ENCODE results near the gene SPTBN5.

Gene SPTBN5

GRCh38 chr15:41805711-41806110 lies 88.1 kb downstream of the SPTBN5 start:
- no peaks in the 10 kb centered on the region for H3K79me2 ChIP-seq (ENCODE audit: insufficient read depth, low read length)
- TF ChIP-seq, protein P1, sequence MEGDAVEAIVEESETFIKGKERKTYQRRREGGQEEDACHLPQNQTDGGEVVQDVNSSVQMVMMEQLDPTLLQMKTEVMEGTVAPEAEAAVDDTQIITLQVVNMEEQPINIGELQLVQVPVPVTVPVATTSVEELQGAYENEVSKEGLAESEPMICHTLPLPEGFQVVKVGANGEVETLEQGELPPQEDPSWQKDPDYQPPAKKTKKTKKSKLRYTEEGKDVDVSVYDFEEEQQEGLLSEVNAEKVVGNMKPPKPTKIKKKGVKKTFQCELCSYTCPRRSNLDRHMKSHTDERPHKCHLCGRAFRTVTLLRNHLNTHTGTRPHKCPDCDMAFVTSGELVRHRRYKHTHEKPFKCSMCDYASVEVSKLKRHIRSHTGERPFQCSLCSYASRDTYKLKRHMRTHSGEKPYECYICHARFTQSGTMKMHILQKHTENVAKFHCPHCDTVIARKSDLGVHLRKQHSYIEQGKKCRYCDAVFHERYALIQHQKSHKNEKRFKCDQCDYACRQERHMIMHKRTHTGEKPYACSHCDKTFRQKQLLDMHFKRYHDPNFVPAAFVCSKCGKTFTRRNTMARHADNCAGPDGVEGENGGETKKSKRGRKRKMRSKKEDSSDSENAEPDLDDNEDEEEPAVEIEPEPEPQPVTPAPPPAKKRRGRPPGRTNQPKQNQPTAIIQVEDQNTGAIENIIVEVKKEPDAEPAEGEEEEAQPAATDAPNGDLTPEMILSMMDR (conservative IDR thresholded peaks at IDR 0.05; ENCODE audit: low read length), result no peak
- TF ChIP-seq EZH2phosphoT487 (IDR thresholded peaks at IDR 0.05; ENCODE audit: borderline replicate concordance), result no peak
- H3K4me1 ChIP-seq (ENCODE audit: insufficient read depth, low read length, poor library complexity, severe bottlenecking), result peaks cover 13% of the 10 kb centered on the region
- no peak overlapping the region for H2AFZ ChIP-seq (ENCODE audit: low read length)
- no peaks in the 10 kb centered on the region for H3K9me2 ChIP-seq (replicated peaks; ENCODE audit: low read depth, low read length)
- H3F3A ChIP-seq (ENCODE audit: low read depth), result no peaks in the 10 kb centered on the region
- H3K9me3 ChIP-seq (ENCODE audit: insufficient read depth, low read depth, low read length), result no peaks in the 10 kb centered on the region
- no peak overlapping the region for H3K4me2 ChIP-seq (ENCODE audit: low read depth, low read length, poor library complexity, severe bottlenecking)
- no peaks in the 10 kb centered on the region for H3K27me3 ChIP-seq (ENCODE audit: insufficient read depth, low read length, poor library complexity, severe bottlenecking)
- no peak overlapping the region for H3K9ac ChIP-seq (ENCODE audit: low read depth, low read length, poor library complexity, severe bottlenecking)
- no peak overlapping the region for H3K4me3 ChIP-seq (ENCODE audit: low read length, poor library complexity, severe bottlenecking)
- peaks cover 20% of the 10 kb centered on the region; the same call in 1 of the 2 replicates for H3K36me3 ChIP-seq (ENCODE audit: insufficient read depth, low read length)
- no peaks in the 10 kb centered on the region for H4K20me1 ChIP-seq (ENCODE audit: insufficient read depth, low read length, poor library complexity, severe bottlenecking)

DNA sequence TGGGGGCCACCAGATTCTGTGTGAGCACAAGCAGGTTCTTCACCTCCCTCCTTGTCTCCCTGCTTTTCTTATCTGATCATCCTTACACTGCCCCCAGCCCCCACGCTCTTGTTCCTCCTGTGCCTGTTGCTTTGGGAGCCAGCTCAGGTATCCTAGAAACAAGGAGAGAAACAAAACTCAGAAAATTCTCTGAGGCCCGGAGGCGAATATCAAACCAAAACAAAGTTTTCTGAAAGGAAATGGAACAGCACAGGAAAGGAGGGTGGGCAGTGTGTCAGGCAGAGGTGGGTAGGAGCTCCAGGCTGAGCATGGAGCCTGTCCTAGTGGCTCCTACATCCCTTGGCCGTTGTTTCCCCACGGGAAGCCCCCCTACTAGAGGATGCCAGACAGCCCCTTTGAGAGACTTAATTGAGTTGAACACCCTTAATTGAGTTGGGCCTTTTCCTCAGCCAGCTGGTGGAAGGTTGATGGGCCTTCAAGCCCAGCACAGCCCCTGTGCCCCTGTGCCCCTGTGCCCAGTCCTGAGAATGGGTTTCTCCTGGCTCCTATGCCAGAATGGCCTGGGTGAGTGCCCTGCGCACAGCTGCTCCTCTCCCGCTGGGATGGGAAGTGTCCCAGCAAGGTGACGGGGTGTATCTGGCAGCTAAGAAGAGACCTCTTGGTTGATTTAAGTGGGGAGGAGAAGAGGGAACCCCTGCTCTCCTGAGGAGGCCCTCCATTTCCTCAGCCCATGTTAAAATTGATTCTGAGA lies 88.8 kb downstream of the SPTBN5 start:
- TF ChIP-seq, protein P1 (conservative IDR thresholded peaks at IDR 0.05; ENCODE audit: low read length), result no peak
- TF ChIP-seq EZH2phosphoT487 (IDR thresholded peaks at IDR 0.05; ENCODE audit: borderline replicate concordance), result no peak
- Histone ChIP-seq H2AFZ (ENCODE audit: low read length) (no peak overlapping the region), H3K4me3 (ENCODE audit: low read length, poor library complexity, severe bottlenecking) (no peak overlapping the region), H3K27me3 (ENCODE audit: insufficient read depth, low read length, poor library complexity, severe bottlenecking) (no peaks in the 10 kb centered on the region), H3K9me3 (ENCODE audit: insufficient read depth, low read depth, low read length) (no peaks in the 10 kb centered on the region), H3K9ac (ENCODE audit: low read depth, low read length, poor library complexity, severe bottlenecking) (peak overlapping the region; percentile 50), H4K20me1 (ENCODE audit: insufficient read depth, low read length, poor library complexity, severe bottlenecking) (no peaks in the 10 kb centered on the region), H3K4me1 (ENCODE audit: insufficient read depth, low read length, poor library complexity, severe bottlenecking) (peaks cover 13% of the 10 kb centered on the region), H3K79me2 (ENCODE audit: insufficient read depth, low read length) (no peaks in the 10 kb centered on the region), H3K36me3 (ENCODE audit: insufficient read depth, low read length) (peaks cover 26% of the 10 kb centered on the region; the same call in 1 of the 2 replicates), H3K4me2 (ENCODE audit: low read depth, low read length, poor library complexity, severe bottlenecking) (no peak overlapping the region), H3K9me2 (replicated peaks; ENCODE audit: low read depth, low read length) (no peaks in the 10 kb centered on the region), H3F3A (ENCODE audit: low read depth) (no peaks in the 10 kb centered on the region)

GRCh38 chr15:41804361-41804760 lies 89.5 kb downstream of the SPTBN5 start:
- Histone ChIP-seq H3K36me3 (ENCODE audit: insufficient read depth, low read length) (peaks cover 29% of the 10 kb centered on the region; the same call in 1 of the 2 replicates), H3K4me3 (ENCODE audit: low read length, poor library complexity, severe bottlenecking) (no peak overlapping the region), H3K9ac (ENCODE audit: low read depth, low read length, poor library complexity, severe bottlenecking) (peak overlapping the region; percentile 50), H3K4me2 (ENCODE audit: low read depth, low read length, poor library complexity, severe bottlenecking) (no peak overlapping the region), H3K9me3 (ENCODE audit: insufficient read depth, low read depth, low read length) (no peaks in the 10 kb centered on the region), H3F3A (ENCODE audit: low read depth) (no peaks in the 10 kb centered on the region), H3K79me2 (ENCODE audit: insufficient read depth, low read length) (no peaks in the 10 kb centered on the region), H4K20me1 (ENCODE audit: insufficient read depth, low read length, poor library complexity, severe bottlenecking) (no peaks in the 10 kb centered on the region), H3K9me2 (replicated peaks; ENCODE audit: low read depth, low read length) (no peaks in the 10 kb centered on the region), H2AFZ (ENCODE audit: low read length) (no peak overlapping the region), H3K27me3 (ENCODE audit: insufficient read depth, low read length, poor library complexity, severe bottlenecking) (no peaks in the 10 kb centered on the region), H3K4me1 (ENCODE audit: insufficient read depth, low read length, poor library complexity, severe bottlenecking) (peaks cover 10% of the 10 kb centered on the region)
- no peak for TF ChIP-seq EZH2phosphoT487 (IDR thresholded peaks at IDR 0.05; ENCODE audit: borderline replicate concordance)
- TF ChIP-seq, protein P1 (conservative IDR thresholded peaks at IDR 0.05; ENCODE audit: low read length), result no peak

Measured in Loucy (cell line).